PC-3 (cell line): ENCODE results near the gene F12.

Source experiments
- EZH2phosphoT487 ChIP-seq: fragments of 300-600 bp; sonication (generic); IDR thresholded peaks from 2 replicates; pipeline ENCODE4 v1.6.1; 2018; ENCODE audit warnings: mild to moderate bottlenecking, antibody characterized with exemption, low read length, borderline replicate concordance
- TF ChIP-seq, protein P1 (sequence below): fragments of 300-600 bp; sonication (generic); conservative IDR thresholded peaks from 2 replicates; pipeline ENCODE4 v1.5.1; 2017; ENCODE audit warnings: antibody characterized with exemption, low read depth, mild to moderate bottlenecking, low read length

DNA sequence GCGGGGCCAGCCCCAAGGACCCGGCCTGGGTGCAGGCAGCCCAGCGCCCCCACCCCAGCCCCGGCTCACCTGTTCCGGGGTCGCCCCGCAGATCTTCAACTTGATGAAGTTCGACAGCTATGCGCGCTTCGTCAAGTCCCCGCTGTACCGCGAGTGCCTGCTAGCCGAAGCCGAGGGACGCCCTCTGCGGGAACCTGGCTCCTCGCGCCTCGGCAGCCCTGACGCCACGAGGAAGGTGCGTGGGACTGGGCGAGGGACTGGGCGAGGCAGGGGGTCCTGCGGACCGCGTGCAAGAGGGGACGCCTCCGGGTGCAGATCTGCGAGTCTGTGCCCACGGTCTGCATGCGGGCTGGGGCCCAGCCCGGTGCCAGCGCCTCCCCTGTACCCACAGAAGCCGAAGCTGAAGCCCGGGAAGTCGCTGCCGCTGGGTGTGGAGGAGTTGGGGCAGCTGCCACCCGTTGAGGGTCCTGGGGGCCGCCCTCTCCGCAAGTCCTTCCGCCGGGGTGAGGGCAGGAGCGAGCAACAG lies 42.0 kb downstream of the F12 start:
- TF ChIP-seq, protein P1, sequence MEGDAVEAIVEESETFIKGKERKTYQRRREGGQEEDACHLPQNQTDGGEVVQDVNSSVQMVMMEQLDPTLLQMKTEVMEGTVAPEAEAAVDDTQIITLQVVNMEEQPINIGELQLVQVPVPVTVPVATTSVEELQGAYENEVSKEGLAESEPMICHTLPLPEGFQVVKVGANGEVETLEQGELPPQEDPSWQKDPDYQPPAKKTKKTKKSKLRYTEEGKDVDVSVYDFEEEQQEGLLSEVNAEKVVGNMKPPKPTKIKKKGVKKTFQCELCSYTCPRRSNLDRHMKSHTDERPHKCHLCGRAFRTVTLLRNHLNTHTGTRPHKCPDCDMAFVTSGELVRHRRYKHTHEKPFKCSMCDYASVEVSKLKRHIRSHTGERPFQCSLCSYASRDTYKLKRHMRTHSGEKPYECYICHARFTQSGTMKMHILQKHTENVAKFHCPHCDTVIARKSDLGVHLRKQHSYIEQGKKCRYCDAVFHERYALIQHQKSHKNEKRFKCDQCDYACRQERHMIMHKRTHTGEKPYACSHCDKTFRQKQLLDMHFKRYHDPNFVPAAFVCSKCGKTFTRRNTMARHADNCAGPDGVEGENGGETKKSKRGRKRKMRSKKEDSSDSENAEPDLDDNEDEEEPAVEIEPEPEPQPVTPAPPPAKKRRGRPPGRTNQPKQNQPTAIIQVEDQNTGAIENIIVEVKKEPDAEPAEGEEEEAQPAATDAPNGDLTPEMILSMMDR = no peak
- TF ChIP-seq EZH2phosphoT487 = no peak
